ENCODE data around the gene FABP1. TPM values are rescaled to one million over a fixed set of nuclear protein-coding genes. Genes with fewer than 3 reads are reported as not detected.

Gene FABP1
- total RNA-seq, 1 donor from 2014 or later, result not detected

DNA sequence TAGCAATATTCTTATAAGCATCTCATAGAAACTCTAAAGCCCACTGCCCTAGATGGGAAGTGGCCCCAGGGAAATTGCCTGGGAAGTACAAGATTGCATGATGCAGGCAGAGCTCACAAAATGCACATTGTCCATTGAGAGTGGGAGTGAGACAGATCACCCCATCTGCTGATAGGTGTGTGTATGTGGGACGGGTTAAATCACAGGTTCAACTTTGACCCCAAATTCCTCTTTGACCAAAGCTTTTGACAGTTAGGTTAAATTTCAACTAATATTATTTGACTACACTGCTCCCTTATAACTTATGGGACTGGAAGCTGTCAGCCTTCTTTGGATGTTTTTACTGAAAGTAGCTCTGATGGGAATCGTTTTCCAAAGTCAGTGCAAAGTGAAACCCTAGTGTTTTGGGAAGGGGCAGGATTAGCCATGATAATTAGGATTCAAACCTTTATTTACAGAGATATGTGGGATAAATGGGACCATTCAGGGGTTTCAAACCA lies 11.4 kb upstream of the FABP1 start:
- H3K4me3 Mint-ChIP-seq, result no peak overlapping the region
- POLR2A ChIA-PET, result no interaction called here

DNA sequence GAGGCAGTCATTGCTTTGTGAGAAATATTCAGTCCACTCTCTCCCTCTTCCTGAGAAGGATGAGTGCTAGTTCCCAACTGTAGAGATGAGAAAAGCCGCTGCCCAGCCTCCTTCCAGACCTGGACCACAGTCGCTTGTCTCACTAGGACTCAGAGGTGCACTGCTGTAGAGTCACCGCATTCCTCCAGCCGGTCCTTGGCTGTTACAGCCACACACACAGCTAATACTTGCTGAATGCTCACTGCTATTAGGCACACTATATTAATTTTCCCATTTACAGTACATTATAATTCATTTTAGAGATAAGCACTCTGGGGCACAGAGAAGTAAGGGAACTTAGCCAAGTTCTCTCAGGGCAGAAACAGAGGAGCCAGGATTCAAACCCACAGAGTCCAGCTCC lies 10.0 kb upstream of the FABP1 start:
- ChIA-PET POLR2A (no interaction called here), CTCF (no interaction called here)
- Mint-ChIP-seq H3K27me3 (peaks cover 30% of the 10 kb centered on the region), H3K4me1 (no peaks in the 10 kb centered on the region), H3K9me3 (peaks cover 4% of the 10 kb centered on the region), H3K27ac (no peak overlapping the region), H3K4me3 (no peak overlapping the region), H3K36me3 (ENCODE audit: low read depth) (no peaks in the 10 kb centered on the region)
- TF ChIP-seq, protein P1, sequence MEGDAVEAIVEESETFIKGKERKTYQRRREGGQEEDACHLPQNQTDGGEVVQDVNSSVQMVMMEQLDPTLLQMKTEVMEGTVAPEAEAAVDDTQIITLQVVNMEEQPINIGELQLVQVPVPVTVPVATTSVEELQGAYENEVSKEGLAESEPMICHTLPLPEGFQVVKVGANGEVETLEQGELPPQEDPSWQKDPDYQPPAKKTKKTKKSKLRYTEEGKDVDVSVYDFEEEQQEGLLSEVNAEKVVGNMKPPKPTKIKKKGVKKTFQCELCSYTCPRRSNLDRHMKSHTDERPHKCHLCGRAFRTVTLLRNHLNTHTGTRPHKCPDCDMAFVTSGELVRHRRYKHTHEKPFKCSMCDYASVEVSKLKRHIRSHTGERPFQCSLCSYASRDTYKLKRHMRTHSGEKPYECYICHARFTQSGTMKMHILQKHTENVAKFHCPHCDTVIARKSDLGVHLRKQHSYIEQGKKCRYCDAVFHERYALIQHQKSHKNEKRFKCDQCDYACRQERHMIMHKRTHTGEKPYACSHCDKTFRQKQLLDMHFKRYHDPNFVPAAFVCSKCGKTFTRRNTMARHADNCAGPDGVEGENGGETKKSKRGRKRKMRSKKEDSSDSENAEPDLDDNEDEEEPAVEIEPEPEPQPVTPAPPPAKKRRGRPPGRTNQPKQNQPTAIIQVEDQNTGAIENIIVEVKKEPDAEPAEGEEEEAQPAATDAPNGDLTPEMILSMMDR (IDR thresholded peaks at IDR 0.05), result no peak
- no peak for DNase-seq
- no peak for ATAC-seq (ENCODE audit: low read depth)
- intact Hi-C loops (cut with micrococcal nuclease), result no loop called here

More for the DNA sequence above, 11.4 kb upstream of the FABP1 start:
- H3K27ac Mint-ChIP-seq, result no peak overlapping the region
- DNase-seq (no peak), ATAC-seq (ENCODE audit: low read depth) (no peak)
- peaks cover 38% of the 10 kb centered on the region for H3K27me3 Mint-ChIP-seq
- TF ChIP-seq, protein P1 (IDR thresholded peaks at IDR 0.05), result no peak
- no peaks in the 10 kb centered on the region for H3K36me3 Mint-ChIP-seq (ENCODE audit: low read depth)
- no peaks in the 10 kb centered on the region for H3K4me1 Mint-ChIP-seq
- CTCF ChIA-PET, result no interaction called here
- intact Hi-C loops (cut with micrococcal nuclease), result no loop called here
- peaks cover 4% of the 10 kb centered on the region for H3K9me3 Mint-ChIP-seq

DNA sequence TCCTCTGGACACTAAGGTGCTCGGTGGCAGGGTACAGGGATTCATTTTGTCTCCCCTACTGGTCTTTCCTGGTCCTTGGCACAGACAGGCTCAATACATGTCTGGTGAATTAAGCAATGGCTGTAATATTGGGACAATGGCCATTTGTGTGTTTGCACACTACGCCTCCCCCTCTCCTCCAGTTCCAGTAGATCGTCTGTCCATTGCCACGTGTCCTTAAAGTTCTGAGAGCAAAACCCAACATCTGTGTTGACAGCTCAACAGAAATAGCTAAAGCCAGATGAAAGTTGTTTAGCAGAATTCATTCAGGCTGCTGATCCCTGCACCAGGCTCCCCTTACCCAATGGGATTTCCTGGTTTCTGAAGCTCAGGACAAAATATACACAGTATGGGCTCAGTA lies 9.0 kb upstream of the FABP1 start:
- POLR2A ChIA-PET, result no interaction called here
- H3K4me1 Mint-ChIP-seq, result no peaks in the 10 kb centered on the region

DNA sequence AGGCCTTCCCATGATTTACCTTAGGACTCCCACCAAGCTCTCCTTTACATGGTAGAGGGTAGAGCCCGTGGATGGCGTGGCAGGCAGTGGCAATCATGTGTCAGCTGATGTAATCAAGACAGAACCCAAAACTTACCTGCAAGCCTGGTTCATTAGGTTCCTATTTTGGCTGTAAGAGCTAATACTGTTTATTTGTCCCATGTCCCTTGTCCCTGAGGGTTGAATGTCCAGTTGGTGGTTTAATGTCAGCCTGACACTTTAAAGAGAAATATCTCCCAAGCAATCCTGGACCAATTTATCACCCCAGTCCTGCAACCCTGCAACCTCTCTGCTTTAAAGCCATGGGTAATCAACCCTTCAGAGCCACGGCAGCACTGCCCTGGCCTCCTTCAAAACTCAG lies 6.0 kb upstream of the FABP1 start:
- Mint-ChIP-seq H3K36me3 (ENCODE audit: low read depth) (no peaks in the 10 kb centered on the region), H3K27ac (no peak overlapping the region), H3K27me3 (peaks cover 31% of the 10 kb centered on the region), H3K4me1 (no peaks in the 10 kb centered on the region), H3K4me3 (no peak overlapping the region), H3K9me3 (no peaks in the 10 kb centered on the region)
- no peak for ATAC-seq (ENCODE audit: low read depth)
- intact Hi-C loops (cut with micrococcal nuclease), result no loop called here
- ChIA-PET POLR2A (no interaction called here), CTCF (interaction anchor here (1.0 kb wide), 1 partner anchor 73 kb away, joined by 3 read pairs; no protein-coding TSS in a partner anchor)
- TF ChIP-seq, protein P1 (IDR thresholded peaks at IDR 0.05), result no peak
- DNase-seq, result no peak

More for the DNA sequence above, 9.0 kb upstream of the FABP1 start:
- intact Hi-C loops (cut with micrococcal nuclease), result no loop called here
- ATAC-seq (ENCODE audit: low read depth) (no peak), DNase-seq (no peak)
- CTCF ChIA-PET, result no interaction called here
- Mint-ChIP-seq H3K4me3 (no peak overlapping the region), H3K27me3 (peaks cover 30% of the 10 kb centered on the region), H3K27ac (no peak overlapping the region), H3K9me3 (peaks cover 2% of the 10 kb centered on the region), H3K36me3 (ENCODE audit: low read depth) (no peaks in the 10 kb centered on the region)
- TF ChIP-seq, protein P1 (IDR thresholded peaks at IDR 0.05), result no peak

DNA sequence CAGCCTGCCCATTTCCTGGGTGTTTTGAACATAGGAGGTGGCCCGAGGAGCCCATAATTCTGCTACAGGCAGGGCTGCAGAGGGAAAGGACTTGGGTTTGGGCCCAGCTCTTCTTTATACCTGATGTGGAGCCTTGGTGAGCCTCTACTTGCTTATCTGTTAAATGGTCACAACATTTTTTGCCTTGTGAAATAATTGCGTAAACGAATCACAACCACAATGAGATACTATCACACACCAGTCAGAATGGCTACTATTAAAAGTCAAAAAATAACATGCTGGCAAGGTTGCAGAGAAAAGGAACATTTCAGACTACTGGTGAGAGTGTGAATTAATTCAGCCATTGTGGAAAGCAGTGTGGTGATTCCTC lies 4.1 kb upstream of the FABP1 start:
- Mint-ChIP-seq H3K27me3 (peaks cover 22% of the 10 kb centered on the region), H3K36me3 (ENCODE audit: low read depth) (no peaks in the 10 kb centered on the region), H3K4me1 (no peaks in the 10 kb centered on the region), H3K27ac (no peak overlapping the region), H3K4me3 (no peak overlapping the region), H3K9me3 (no peaks in the 10 kb centered on the region)
- TF ChIP-seq, protein P1 (IDR thresholded peaks at IDR 0.05), result no peak
- DNase-seq (no peak), ATAC-seq (ENCODE audit: low read depth) (no peak)
- intact Hi-C loops (cut with micrococcal nuclease), result no loop called here
- ChIA-PET POLR2A (no interaction called here), CTCF (no interaction called here)

Data from activated B cell treated with CpG ODN at 0.5 μM for 24 hours (primary cell).